NCI-H748 (cell line): ENCODE measurements around the gene SLX4IP.

Source experiments
- DNase-seq: peaks from one replicate; lab custom pipeline; 2025; ENCODE audit not compliant: unreplicated experiment; lab: John Stamatoyannopoulos, UW

SLX4IP gene

DNA sequence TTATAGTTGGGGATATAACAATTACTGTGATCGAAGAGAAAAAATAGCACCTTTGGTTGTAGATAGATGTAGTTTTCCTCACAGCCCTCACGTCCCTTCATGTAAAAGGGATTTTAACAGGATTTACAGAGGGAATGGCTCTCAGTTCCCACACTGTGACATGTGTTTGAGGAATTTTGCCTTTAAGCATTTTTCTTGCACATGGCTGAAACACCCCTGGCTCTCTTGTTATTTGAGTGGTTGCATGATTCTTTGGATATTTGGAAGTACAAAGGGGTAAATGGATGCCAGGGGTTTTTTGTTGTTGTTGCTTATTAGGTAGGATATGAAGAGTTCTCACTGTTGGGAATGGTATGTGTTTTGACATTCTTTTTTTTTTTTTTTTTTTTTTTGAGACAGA is 190.5 kb downstream of the SLX4IP start:
- DNase-seq: no peak

DNA sequence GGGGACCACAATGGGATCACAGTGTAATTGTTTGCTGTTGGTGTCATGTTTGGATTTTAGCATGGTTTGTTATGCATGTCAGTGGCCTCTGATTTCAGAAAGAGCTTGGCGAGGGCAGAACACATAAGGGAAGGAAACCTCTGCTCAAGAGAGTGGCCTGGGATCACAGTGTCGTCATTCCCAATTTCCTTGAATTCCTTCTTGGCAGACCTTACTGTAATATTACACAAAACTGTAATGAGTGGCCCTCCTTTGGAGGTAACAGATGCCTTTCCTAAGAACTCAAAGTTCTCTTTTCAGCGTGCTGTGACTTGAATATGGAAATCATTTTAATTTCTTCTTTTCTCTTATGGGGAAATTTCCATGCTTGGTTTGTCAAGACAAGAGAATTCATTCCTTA is 191.8 kb downstream of the SLX4IP start:
- DNase-seq: no peak

DNA sequence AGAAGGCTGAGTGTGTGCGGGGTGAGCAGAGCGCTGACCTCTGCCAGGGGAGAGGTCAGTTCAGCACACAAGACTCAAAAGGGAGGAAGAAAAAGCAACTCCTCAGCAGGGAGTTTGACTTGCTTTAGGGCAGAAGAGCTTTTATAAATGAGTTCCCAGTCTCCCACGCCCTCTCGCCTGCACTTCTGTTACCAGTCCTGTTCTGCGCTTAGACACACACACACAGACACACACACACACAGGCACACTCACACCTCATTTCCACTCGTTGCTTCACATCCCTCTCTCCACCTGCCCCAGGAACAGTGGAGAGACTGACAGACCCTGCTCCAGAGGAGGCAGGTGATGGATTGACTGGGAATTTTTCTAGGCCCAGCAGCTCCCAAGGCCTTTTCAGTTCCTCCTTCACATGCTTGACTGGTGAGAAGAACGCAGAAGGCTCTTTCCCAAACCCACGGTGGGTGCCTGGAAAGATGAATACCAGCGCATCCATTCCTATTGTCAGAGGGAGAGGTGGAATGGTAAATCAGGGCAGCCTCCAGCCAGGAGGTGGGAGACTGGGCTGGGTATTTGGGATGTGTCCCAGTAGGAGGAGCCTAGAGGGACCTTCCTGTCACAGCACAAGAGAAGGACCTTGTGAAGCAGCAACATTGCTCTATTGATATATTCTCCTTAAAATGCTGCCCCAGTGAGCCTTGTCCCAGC is 195.0 kb downstream of the SLX4IP start:
- no peak for DNase-seq

DNA sequence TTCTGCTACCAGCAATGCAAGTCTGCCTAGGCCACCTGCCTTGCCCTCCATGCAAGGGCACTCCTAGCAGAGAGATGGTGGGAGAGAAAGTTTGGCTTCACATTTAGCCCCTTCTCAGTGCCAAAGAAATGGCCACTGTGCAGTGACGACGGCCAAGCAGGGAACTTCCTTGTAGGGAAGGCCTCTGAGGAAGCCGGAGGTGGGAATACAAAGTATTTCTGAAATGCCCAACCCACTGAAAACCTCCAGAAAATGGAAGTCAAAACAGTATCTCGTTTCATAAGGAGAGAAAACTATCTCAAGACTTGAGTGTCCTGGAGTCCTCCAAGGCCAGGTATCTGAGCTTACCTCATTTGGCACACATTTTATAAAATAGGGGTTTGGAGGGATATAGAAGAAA is 196.0 kb downstream of the SLX4IP start:
- no peak for DNase-seq

DNA sequence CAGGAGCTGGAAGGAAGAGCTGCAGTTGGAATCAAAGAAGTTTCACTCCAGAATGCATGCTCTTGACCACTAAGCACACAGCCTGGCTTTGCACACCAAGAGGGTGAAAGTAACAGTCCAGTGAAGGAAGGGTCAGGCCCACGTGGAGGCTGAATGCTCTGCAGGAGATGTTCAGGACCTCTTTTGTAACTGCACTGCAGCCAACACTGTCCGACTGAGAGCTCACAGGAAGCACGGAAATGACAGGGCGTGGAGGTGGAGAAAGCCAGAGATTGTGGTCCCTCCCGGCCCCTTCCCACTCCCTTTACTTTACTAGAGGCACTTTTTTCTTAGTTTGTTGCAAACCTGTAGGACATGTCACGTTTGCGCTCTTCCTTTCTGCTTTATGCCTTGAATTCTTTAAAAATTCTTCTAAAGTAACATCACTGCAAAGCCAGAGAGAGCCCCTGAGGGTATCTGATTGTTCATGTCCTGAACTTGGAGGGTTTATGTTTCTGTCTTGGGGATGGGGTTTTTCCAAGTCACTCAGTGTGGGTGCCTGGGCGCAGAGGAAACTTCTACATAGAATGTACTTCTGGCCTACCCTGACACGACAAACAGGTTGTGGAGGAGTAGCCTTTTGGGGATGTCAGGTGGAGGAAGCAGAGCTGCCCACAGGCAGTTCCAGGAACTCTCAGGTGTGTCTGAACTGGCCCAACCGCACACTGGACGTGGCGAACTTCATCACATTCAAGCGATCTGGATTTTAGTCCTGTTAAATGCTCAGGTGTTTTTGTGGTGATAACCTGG is 197.8 kb downstream of the SLX4IP start:
- no peak for DNase-seq

DNA sequence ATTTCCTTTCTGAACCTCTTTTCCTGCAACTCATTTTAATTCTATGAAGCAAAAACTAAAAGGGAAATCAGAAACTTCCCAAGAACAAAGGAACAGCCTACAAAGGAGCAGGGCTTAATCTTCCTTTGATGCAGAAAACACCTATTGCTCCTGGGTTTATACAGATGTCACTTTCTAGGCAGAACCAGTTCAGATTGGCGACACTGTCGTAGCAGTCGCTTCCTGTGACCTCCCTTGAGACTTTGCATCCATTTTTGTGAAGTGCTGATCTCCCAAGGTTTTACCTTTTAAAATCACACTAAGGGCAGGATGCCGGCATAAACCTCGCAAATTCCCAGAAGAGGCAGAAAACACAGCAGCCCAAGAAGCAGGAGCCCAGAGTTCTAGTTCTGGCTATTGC is 198.6 kb downstream of the SLX4IP start:
- no peak for DNase-seq

DNA sequence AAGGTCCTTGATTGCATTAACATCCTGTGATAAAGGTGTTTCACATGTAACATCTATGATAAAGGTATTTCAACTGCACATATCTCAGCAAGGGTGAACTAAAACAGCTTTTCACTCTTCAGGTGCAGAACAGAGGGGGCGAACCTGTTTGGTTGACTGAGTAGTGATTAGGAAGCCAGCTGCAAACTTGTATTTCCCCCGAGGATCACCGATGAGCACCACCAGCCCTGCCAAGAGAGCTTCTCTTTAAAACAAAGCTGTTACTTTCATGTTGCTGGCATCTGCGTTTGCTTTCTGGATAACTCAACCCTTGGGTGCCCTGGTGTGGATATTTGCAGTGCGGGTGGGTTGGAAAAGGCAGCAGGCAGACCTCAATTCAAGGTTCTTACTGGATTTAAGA is 199.1 kb downstream of the SLX4IP start:
- DNase-seq: no peak

DNA sequence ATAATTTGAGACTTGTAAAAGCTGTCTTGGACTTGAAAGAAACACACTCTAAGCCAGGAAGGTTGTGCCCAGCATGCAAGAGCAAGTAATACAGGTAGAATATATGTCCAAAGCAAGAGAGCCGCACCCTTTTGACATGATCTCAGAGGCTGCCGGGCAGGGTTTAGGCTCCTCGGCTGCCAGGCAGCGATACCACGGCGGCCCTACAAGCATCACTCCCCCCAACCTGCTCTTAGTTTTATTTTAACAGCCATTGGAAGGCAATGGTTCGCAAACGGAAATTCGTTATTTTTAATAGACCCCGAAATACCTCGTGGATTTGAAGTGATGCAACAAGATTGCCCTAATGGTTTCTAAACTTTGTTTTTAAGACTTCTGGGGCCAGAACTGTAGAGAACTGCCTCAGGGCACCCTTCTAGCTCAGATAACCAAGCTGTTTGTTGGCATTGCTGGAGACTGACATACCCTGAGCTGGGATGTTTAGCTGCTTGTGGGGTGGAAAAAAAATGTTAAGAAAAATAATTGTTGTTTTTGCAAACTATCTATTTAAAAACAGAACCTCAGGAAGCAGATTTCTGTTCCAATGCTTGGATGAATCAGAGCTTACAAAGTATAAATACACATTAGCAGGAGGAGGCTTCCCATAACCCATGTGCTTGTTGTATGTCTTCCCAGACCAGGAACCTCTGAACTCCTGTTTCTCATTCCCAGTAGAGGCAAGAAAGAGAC is 199.7 kb downstream of the SLX4IP start:
- no peak for DNase-seq

DNA sequence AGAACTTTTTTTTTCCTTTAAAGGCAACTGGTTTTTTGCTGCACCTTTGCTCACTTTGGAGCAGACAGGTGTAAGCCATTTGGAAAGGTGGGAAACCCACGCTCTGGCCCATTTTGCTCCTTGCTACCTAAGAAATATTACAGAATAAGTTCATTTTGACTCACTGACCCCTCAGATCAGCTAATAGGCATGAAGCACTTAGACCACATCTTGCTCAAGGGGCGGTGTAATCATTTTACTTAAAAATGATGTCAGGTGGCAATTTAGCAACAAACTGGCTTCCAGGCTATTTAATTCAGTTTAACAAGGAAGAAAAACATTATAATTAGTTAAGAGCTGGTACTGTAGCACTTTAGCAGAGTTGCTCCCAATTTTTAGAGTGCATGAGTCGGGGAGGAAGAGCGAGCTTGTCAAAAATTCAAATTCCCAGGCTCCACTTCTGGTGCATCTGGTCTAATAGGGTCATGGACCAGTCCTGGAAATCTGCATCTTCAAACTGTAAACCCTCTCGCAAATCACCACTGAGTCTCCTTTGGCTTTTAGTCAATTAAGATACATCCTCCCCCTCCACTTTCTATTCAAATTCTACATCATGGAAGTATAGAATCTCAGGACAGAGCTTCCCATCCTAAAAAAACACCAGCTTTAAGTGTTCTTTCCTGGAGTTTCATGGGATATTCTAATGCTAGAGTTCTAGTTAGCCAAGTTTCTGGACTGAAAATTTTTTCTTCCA is 200.5 kb downstream of the SLX4IP start:
- DNase-seq: no peak

DNA sequence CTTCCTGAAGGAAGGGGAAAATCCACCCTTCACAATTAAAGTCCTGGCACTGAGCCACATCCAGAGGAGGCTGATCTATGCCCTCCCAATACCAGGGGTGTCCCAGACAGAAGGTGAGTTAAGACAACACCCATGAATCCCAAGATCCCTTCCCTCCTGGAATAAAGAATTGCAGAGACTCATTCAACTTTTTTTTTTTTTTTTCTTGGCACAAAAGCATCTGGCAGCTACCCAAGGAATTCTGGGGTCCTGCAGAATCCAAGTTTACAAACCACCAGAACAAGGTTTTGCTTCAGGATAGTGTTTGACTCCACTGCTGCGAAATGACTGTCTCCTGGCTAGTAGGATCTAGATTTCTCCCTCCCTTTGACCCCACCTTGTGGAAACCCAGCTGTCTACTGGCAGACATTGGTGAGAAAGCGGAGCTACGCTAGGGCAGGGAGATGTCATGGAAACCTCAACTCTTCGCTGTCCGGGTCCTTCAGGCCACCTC is 201.3 kb downstream of the SLX4IP start:
- no peak for DNase-seq

DNA sequence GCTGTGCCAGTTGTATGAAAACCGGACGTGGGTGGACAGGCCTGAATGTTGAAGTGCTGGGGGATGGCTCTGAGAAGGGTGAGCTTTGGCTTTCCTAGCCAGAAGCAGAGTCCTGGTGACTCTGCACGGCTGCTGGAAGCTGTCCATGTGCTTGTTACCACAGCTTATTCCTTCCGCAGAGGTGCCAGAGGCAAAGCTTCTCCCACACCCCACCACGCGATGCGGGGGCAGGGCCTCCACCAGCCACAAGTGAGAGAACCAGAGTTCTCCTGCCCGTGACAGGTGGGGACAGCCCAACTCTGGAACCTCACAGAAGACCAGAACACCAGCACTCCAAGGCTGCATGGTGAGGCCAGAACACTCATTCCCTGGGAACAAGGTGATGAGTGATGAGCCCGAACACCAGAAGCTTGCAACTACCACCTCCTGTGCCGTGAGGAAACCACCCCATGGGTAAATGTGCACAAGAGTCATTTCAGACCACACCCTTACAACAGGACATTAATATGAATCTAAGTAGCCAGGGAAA is 202.0 kb downstream of the SLX4IP start:
- no peak for DNase-seq

DNA sequence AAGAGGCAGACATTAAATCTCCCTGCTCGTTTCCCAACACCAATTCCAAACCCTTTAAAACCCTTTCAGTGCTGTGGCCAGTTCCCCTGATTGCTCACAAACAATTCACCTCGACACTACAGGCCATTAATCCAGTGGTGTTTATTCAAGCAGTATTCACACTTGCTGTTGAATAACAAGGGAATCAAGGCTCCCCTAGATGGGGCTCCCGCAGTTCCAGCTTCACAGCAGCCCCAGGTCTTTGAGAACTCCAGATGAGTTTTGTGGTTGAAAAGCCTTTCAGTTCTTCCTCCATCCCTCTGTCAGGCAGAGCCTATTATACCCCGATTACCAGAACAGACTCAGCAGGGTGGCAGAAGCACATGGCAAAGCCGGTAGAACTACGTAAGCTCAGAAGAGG is 202.5 kb downstream of the SLX4IP start:
- DNase-seq: peak; percentile 65

DNA sequence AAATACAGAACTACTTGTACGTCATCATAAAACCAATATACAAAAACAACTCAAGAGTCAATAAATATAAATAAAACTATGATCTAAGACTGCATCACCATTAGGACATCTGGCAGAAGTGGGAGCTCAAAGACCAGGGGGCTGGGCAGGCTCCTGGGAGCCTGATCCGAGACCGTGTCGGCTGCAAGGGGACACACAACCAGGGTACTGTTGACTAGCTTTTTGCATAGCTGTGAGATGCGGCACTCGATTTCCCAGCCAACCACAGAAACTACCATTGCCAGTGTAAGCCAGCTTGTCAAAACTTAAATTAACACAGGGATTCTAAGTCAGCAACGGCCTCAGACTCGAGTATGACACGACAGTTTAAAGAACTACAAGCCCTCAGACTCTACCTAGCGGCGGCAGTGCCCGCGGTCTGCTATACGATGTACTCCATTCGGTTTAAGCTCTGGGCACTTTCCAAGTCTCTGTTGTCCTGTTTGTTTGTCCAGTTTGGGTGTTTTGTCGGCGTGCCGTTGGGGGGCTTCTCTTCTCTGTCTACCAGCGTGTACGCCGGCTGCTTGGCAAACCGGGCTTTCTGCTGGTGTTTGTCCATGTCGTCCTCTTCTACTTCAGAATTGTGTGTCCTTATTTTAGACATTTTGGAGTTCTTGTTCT is 204.1 kb downstream of the SLX4IP start:
- DNase-seq: no peak

DNA sequence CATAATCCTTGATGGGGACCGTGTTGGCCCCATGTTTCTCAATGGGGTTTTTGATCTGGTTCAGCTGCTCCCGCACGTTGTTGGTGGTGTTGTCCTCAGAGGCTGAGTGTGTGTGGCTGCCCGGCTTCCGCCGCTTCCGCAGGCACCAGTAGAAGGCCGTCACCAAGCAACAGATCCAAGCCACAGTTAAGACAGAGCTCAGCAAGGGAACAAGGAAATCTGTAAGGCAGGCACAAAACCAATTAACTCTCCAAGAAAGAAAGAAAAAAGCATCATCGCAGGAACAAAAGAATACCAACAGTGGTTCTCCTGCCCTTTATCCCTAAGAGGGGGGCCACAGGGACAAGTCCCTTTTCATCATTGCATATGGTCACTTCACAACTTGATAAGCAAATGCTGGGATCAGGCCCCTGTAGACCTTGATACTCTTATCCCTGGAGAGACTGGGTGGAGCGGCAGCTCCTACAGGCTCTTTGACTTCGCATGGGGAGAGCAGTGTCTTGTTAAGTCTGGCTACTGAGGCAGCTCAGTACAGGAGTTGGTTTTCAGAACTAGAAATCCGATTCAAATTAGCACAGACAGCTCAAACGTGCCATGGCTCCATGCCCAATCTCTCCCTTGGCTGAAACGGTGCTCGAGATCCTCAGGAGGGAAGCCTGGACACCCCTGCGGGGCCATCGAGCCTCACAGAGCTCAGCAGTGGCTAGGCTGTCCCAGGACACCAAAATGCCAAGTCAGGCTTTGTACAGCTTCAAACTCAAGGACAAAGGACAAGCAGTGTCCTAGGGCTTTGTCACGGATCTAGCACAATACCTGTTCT is 204.8 kb downstream of the SLX4IP start:
- DNase-seq: no peak

DNA sequence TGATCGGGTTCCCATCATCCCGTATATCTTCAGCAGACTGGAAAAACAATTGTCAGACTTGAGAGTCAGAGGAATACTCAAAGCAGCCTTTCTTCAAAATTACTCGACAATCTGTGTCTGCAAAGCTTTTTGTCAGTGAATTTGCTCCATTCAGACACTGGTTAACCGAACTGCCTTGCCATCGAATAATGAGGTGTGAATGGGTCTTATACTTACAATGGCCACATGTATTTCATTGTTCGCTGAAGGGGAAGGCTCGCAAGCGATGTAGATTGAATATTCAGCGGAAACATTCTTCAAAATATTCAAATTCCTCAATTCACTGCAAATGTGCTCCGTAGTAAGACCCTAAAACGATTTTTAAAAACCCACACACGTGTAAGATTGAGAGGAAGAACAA is 205.8 kb downstream of the SLX4IP start:
- no peak for DNase-seq

DNA sequence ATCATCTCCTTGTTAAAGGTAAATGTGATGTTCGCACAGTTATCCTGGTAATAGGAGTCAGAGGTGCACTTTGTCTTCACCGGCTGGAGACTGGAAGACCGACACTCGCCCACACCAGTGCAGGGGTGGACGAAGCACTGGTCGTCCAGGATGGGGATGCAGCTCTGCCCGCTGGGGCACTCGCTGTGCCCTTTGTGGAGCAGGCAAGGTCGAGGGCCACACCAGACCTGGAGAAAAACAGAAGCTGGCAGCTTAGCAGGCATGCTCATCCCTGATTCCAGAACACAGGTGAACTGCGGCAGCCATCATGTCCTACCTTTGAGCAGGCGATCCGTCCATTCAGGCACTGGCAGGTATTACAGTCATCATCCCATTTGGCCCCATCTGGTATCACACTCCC is 206.4 kb downstream of the SLX4IP start:
- DNase-seq: no peak

DNA sequence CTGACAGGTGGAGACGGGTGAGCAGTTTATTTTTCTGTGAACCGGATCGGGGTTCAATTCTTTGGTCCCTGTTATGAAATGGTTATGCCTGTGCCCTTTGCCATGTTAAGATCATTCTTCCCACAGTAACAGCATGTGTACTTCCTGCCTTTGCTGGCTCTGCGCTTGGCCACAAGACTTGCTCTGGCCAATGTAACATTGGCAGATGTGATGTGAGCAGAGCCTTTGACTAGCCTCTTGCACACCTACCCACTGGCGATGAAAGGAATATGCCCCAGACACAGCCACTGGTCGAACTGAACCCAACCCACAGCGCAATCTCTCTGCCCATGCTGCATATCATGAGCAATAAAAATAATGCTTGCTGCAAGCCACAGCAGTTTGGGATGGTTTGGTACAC is 206.8 kb downstream of the SLX4IP start:
- DNase-seq: no peak

DNA sequence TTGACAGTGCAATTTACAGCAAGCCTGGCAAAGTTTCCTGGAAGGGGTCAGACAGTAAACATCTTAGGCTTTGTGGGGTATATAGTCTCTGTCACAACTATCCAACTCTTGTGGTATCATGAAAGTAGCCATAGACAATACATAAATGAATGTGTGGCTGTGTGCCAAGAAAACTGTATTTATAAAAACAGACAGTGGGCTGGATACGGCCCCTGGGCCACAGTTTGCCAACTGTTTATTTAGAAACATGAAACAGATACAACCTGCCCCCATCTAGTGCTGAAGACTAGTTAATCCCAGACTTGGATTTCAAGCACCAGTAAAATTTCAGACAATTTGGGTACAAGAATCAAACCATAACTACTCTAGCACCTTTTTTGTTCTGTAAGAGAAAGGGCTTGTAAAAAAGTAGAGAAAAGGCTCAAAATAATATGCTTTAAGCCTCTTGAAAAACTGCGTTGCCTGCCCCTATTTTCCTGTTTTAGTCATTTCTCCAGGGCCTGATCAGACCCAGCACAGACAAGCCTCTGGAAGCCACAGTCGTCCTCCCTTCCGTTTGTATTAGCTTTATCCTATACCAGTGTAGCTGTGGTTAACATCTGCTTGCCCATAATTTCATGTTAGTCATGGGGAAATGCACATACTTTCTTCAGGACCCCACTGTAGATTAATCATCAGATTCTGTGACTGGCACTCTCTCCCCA is 207.9 kb downstream of the SLX4IP start:
- peak; percentile 83 for DNase-seq

DNA sequence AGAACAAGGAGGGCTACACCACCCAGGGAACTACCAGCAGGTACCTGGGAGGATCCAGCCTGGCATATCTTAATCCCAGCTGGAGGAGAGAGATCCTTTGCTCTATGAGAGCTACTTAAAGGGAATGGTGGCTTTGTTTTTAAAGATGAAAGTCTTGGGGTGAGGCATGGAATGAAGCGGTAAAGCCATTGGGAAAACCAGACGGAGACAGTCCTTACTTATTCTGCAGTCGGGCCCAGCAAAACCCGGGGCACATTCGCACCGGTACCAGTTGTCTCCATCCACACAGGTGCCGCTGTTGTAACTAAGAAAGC is 208.4 kb downstream of the SLX4IP start:
- DNase-seq: no peak
